ENCODE measurements around the gene ATE1.

DNA sequence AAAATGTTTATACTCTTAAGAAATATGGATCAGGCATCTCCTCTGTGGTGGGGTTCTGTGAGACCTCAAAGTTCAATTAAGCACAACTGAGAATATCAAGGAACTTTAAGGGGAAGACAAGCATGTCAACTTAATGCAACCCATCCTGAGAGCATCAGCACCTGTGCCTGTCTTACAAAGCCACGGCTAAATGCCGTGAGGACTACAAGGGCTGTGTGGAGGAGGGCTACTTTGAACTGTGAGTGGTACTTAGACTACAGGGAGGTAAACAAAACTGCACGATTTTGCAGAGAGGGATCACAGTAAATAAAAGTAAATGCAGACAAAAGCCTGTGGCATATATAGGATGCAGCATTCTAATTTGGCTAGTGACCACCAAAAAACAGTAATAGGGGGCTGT is 139.1 kb downstream of the ATE1 start:
- TF ChIP-seq, protein P1, sequence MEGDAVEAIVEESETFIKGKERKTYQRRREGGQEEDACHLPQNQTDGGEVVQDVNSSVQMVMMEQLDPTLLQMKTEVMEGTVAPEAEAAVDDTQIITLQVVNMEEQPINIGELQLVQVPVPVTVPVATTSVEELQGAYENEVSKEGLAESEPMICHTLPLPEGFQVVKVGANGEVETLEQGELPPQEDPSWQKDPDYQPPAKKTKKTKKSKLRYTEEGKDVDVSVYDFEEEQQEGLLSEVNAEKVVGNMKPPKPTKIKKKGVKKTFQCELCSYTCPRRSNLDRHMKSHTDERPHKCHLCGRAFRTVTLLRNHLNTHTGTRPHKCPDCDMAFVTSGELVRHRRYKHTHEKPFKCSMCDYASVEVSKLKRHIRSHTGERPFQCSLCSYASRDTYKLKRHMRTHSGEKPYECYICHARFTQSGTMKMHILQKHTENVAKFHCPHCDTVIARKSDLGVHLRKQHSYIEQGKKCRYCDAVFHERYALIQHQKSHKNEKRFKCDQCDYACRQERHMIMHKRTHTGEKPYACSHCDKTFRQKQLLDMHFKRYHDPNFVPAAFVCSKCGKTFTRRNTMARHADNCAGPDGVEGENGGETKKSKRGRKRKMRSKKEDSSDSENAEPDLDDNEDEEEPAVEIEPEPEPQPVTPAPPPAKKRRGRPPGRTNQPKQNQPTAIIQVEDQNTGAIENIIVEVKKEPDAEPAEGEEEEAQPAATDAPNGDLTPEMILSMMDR (IDR thresholded peaks at IDR 0.05; ENCODE audit: extremely low read depth in 1 of 2, insufficient read depth in 1 of 2, low read depth in 1 of 2, low read length in 2 of 2), result no peak
- TF ChIP-seq POLR2A (IDR thresholded peaks at IDR 0.05; ENCODE audit: low read depth, low read length), result no peak
